SJSA1 (cell line): ENCODE results near the gene PROM2. TPM values are rescaled to one million over a fixed set of nuclear protein-coding genes. Genes with fewer than 3 reads are reported as not detected.

Experiments
- DNase-seq, 2 experiments: peaks; one replicate each; pipeline ENCODE4 v3.0.0-alpha.2; 2015 to 2020; ENCODE audit warnings: low spot score in 2 of 2, low read depth in 1 of 2
- H3K27ac ChIP-seq: fragments of 250-450 bp; sonication (Bioruptor Pico); 2 replicates; pipeline ENCODE4 v1.5.1; 2020; ENCODE audit warnings: mild to moderate bottlenecking, moderate library complexity
- H3K27me3 ChIP-seq: fragments of 250-450 bp; sonication (Bioruptor Pico); replicated peaks from 2 replicates; pipeline ENCODE4 v1.5.1; 2020; ENCODE audit warnings: mild to moderate bottlenecking, moderate library complexity
- H3K36me3 ChIP-seq: fragments of 250-450 bp; sonication (Bioruptor Pico); 2 replicates; pipeline ENCODE4 v1.5.1; 2020; ENCODE audit warnings: mild to moderate bottlenecking
- H3K4me1 ChIP-seq: fragments of 250-450 bp; sonication (Bioruptor Pico); replicated peaks from 2 replicates; pipeline ENCODE4 v1.6.1; 2021; ENCODE audit warnings: mild to moderate bottlenecking
- H3K4me3 ChIP-seq: fragments of 250-450 bp; sonication (Bioruptor Pico); 2 replicates; pipeline ENCODE4 v1.5.1; 2020; ENCODE audit warnings: mild to moderate bottlenecking
- H3K9me3 ChIP-seq: fragments of 250-450 bp; sonication (Bioruptor Pico); replicated peaks from 2 replicates; pipeline ENCODE4 v1.5.1; 2020; ENCODE audit warnings: mild to moderate bottlenecking
- total RNA-seq: library from RNA; depleted of rRNA; stranded (reverse); fragments of >200 nt; shearing (Covaris generic); gene quantifications from 2 replicates; pipeline ENCODE4 v1.2.3, GENCODE V29; 2014

The PROM2 gene
- total RNA-seq, 1 experiment from 2014 or later = 9.2 TPM

- no peak overlapping the region for H3K4me3 ChIP-seq
- no peak overlapping the region for H3K27ac ChIP-seq
- no peaks in the 10 kb centered on the region for H3K9me3 ChIP-seq
- no peaks in the 10 kb centered on the region for H3K4me1 ChIP-seq
- no peaks in the 10 kb centered on the region for H3K36me3 ChIP-seq
- DNase-seq = peak in 1 of 2 experiments; percentile 31
- H3K27me3 ChIP-seq = no peaks in the 10 kb centered on the region
Measured at GRCh38 chr2:95273566-95274290, 521 bp upstream of the PROM2 start.

- Histone ChIP-seq H3K4me1 (no peaks in the 10 kb centered on the region), H3K27me3 (no peaks in the 10 kb centered on the region), H3K36me3 (no peaks in the 10 kb centered on the region), H3K27ac (no peak overlapping the region), H3K9me3 (no peaks in the 10 kb centered on the region), H3K4me3 (no peak overlapping the region)
- no peak for DNase-seq
Measured at GRCh38 chr2:95275151-95275515, 884 bp downstream of the PROM2 start.

- H3K4me3 ChIP-seq = no peak overlapping the region
- DNase-seq = no peak
- H3K4me1 ChIP-seq = no peaks in the 10 kb centered on the region
- H3K36me3 ChIP-seq = no peaks in the 10 kb centered on the region
- no peak overlapping the region for H3K27ac ChIP-seq
- no peaks in the 10 kb centered on the region for H3K9me3 ChIP-seq
- no peaks in the 10 kb centered on the region for H3K27me3 ChIP-seq
Measured at GRCh38 chr2:95275601-95276243, 1.5 kb downstream of the PROM2 start.

GRCh38 chr2:95276244-95276887 lies 2.1 kb downstream of the PROM2 start:
- no peaks in the 10 kb centered on the region for H3K36me3 ChIP-seq
- no peaks in the 10 kb centered on the region for H3K27me3 ChIP-seq
- H3K9me3 ChIP-seq = no peaks in the 10 kb centered on the region
- no peak overlapping the region for H3K27ac ChIP-seq
- no peak for DNase-seq
- H3K4me3 ChIP-seq = no peak overlapping the region
- H3K4me1 ChIP-seq = no peaks in the 10 kb centered on the region

GRCh38 chr2:95276888-95277245 lies 2.6 kb downstream of the PROM2 start:
- Histone ChIP-seq H3K27me3 (no peaks in the 10 kb centered on the region), H3K4me3 (no peak overlapping the region)

GRCh38 chr2:95277246-95277906 lies 3.1 kb downstream of the PROM2 start:
- no peak for DNase-seq
- H3K9me3 ChIP-seq = no peaks in the 10 kb centered on the region
- no peaks in the 10 kb centered on the region for H3K4me1 ChIP-seq
- no peaks in the 10 kb centered on the region for H3K27me3 ChIP-seq
- H3K4me3 ChIP-seq = no peak overlapping the region
- no peak overlapping the region for H3K27ac ChIP-seq
- H3K36me3 ChIP-seq = no peaks in the 10 kb centered on the region

More at GRCh38 chr2:95276888-95277245, 2.6 kb downstream of the PROM2 start:
- Histone ChIP-seq H3K27ac (no peak overlapping the region), H3K4me1 (no peaks in the 10 kb centered on the region), H3K36me3 (no peaks in the 10 kb centered on the region), H3K9me3 (no peaks in the 10 kb centered on the region)
- no peak for DNase-seq

- Histone ChIP-seq H3K27ac (no peak overlapping the region), H3K4me3 (no peak overlapping the region), H3K36me3 (no peaks in the 10 kb centered on the region), H3K9me3 (no peaks in the 10 kb centered on the region), H3K4me1 (no peaks in the 10 kb centered on the region), H3K27me3 (no peaks in the 10 kb centered on the region)
- no peak for DNase-seq
Measured at GRCh38 chr2:95278051-95278471, 3.8 kb downstream of the PROM2 start.

GRCh38 chr2:95278637-95279225 lies 4.5 kb downstream of the PROM2 start:
- H3K27me3 ChIP-seq = no peaks in the 10 kb centered on the region
- H3K4me1 ChIP-seq = no peaks in the 10 kb centered on the region
- no peak for DNase-seq
- no peaks in the 10 kb centered on the region for H3K9me3 ChIP-seq
- H3K4me3 ChIP-seq = no peak overlapping the region
- no peak overlapping the region for H3K27ac ChIP-seq
- no peaks in the 10 kb centered on the region for H3K36me3 ChIP-seq

GRCh38 chr2:95279435-95280035 lies 5.3 kb downstream of the PROM2 start:
- H3K27me3 ChIP-seq = no peaks in the 10 kb centered on the region
- no peak for DNase-seq
- no peaks in the 10 kb centered on the region for H3K36me3 ChIP-seq
- no peaks in the 10 kb centered on the region for H3K4me1 ChIP-seq
- no peak overlapping the region for H3K4me3 ChIP-seq
- no peaks in the 10 kb centered on the region for H3K9me3 ChIP-seq
- no peak overlapping the region for H3K27ac ChIP-seq

GRCh38 chr2:95281071-95281470 lies 6.8 kb downstream of the PROM2 start:
- no peak overlapping the region for H3K27ac ChIP-seq
- no peak overlapping the region for H3K4me3 ChIP-seq
- no peaks in the 10 kb centered on the region for H3K4me1 ChIP-seq
- no peaks in the 10 kb centered on the region for H3K27me3 ChIP-seq
- no peaks in the 10 kb centered on the region for H3K36me3 ChIP-seq
- H3K9me3 ChIP-seq = no peaks in the 10 kb centered on the region
- no peak for DNase-seq

- Histone ChIP-seq H3K4me3 (no peak overlapping the region), H3K9me3 (no peaks in the 10 kb centered on the region), H3K36me3 (no peaks in the 10 kb centered on the region), H3K27ac (no peak overlapping the region), H3K27me3 (no peaks in the 10 kb centered on the region), H3K4me1 (no peaks in the 10 kb centered on the region)
- DNase-seq = no peak
Measured at GRCh38 chr2:95281786-95282185, 7.5 kb downstream of the PROM2 start.

- no peaks in the 10 kb centered on the region for H3K36me3 ChIP-seq
- no peaks in the 10 kb centered on the region for H3K27me3 ChIP-seq
- no peak for DNase-seq
- no peaks in the 10 kb centered on the region for H3K4me1 ChIP-seq
- H3K9me3 ChIP-seq = no peaks in the 10 kb centered on the region
- no peak overlapping the region for H3K27ac ChIP-seq
- H3K4me3 ChIP-seq = no peak overlapping the region
Measured at GRCh38 chr2:95282458-95282857, 8.2 kb downstream of the PROM2 start.

GRCh38 chr2:95283562-95283961 lies 9.3 kb downstream of the PROM2 start:
- no peaks in the 10 kb centered on the region for H3K9me3 ChIP-seq
- no peak for DNase-seq
- no peak overlapping the region for H3K27ac ChIP-seq
- H3K4me3 ChIP-seq = no peak overlapping the region
- H3K4me1 ChIP-seq = no peaks in the 10 kb centered on the region
- H3K27me3 ChIP-seq = no peaks in the 10 kb centered on the region
- H3K36me3 ChIP-seq = no peaks in the 10 kb centered on the region
